Prostate gland (tissue), 2 donors: ENCODE data around the gene CCDC157. TPM values are rescaled to one million over a fixed set of nuclear protein-coding genes. Genes with fewer than 3 reads are reported as not detected.

ENCODE experiments used
- DNase-seq: peaks from one replicate; pipeline ENCODE4 v3.0.0-alpha.2; 2019; ENCODE audit warnings: low spot score
- H3K27ac ChIP-seq, 2 donors: fragments of 200-600 bp; sonication (generic); 2 replicates each; pipeline ENCODE4 v1.5.1; 2017 to 2019
- H3K27me3 ChIP-seq: fragments of 200-600 bp; sonication (generic); replicated peaks from 2 replicates; pipeline ENCODE4 v1.5.1; 2019; ENCODE audit not compliant: insufficient read depth
- H3K36me3 ChIP-seq, 2 donors: fragments of 200-600 bp; sonication (generic); 1 replicate in 1 of 2; 2 replicates in 1 of 2; pipeline versions ENCODE4 v1.5.1 to v1.8.1; 2017 to 2019
- H3K4me1 ChIP-seq: fragments of 200-600 bp; sonication (generic); replicated peaks from 2 replicates; pipeline ENCODE4 v1.5.1; 2019
- H3K4me3 ChIP-seq, 2 donors: fragments of 200-600 bp; sonication (generic); 2 replicates each; pipeline ENCODE4 v1.5.1; 2017 to 2019
- H3K9me3 ChIP-seq: fragments of 200-600 bp; sonication (generic); 2 replicates; pipeline ENCODE4 v1.5.1; 2017
- POLR2A ChIP-seq: fragments of 450-650 bp; IDR thresholded peaks from one replicate; pipeline ENCODE4 v1.6.1; 2016; ENCODE audit warnings: antibody characterized with exemption, mild to moderate bottlenecking
- POLR2AphosphoS5 ChIP-seq: sonication (generic); formaldehyde crosslinking; IDR thresholded peaks from one replicate; pipeline ENCODE4 v1.6.1; 2017; ENCODE audit warnings: antibody characterized with exemption
- WGBS: methylation state at CpG from one replicate; pipeline ENCODE4 v1.1.5; 2018; 5-methylcytosine and 5-hydroxymethylcytosine counted together
- intact Hi-C: fragments of 100-400 bp; cut with DNase I; formaldehyde crosslinking; loops from one replicate; pipeline ENCODE4 v1.14.2; 2022
- total RNA-seq, 2 donors: library from RNA; depleted of rRNA; stranded (reverse); fragments of >200 nt; gene quantifications; one replicate each; pipeline ENCODE4 v1.1.0, GENCODE V29; 2016
- TF ChIP-seq, protein P1 (sequence below), 4 experiments: fragments of 200-600 bp in 2 of 4; fragments of 450-650 bp in 2 of 4; sonication (generic) in 2 of 4; IDR thresholded peaks; 1 replicate in 3 of 4; 2 replicates in 1 of 4; pipeline ENCODE4 v1.5.1; 2016 to 2019; ENCODE audit warnings: antibody characterized with exemption in 4 of 4, mild to moderate bottlenecking in 2 of 4, moderate library complexity in 2 of 4

Gene CCDC157
- total RNA-seq, 2 donors from 2014 or later: 3.5 to 28.6 TPM

- 84% methylated on average over 5 of the region's 5 CpGs for WGBS
- no peak for DNase-seq
- Histone ChIP-seq H3K9me3 (no peaks in the 10 kb centered on the region), H3K4me3 (no peak overlapping the region), H3K27ac (no peak overlapping the region), H3K4me1 (no peaks in the 10 kb centered on the region), H3K27me3 (no peaks in the 10 kb centered on the region), H3K36me3 (peaks cover 21 to 39% of the 10 kb centered on the region in 2 donors)
- intact Hi-C loops: no loop called here
- TF ChIP-seq POLR2AphosphoS5: no peak
- TF ChIP-seq, protein P1, sequence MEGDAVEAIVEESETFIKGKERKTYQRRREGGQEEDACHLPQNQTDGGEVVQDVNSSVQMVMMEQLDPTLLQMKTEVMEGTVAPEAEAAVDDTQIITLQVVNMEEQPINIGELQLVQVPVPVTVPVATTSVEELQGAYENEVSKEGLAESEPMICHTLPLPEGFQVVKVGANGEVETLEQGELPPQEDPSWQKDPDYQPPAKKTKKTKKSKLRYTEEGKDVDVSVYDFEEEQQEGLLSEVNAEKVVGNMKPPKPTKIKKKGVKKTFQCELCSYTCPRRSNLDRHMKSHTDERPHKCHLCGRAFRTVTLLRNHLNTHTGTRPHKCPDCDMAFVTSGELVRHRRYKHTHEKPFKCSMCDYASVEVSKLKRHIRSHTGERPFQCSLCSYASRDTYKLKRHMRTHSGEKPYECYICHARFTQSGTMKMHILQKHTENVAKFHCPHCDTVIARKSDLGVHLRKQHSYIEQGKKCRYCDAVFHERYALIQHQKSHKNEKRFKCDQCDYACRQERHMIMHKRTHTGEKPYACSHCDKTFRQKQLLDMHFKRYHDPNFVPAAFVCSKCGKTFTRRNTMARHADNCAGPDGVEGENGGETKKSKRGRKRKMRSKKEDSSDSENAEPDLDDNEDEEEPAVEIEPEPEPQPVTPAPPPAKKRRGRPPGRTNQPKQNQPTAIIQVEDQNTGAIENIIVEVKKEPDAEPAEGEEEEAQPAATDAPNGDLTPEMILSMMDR (IDR thresholded peaks at IDR 0.05): no peak
- no peak for TF ChIP-seq POLR2A
Measured at GRCh38 chr22:30332551-30332950, 24.3 kb upstream of the CCDC157 start.

DNA sequence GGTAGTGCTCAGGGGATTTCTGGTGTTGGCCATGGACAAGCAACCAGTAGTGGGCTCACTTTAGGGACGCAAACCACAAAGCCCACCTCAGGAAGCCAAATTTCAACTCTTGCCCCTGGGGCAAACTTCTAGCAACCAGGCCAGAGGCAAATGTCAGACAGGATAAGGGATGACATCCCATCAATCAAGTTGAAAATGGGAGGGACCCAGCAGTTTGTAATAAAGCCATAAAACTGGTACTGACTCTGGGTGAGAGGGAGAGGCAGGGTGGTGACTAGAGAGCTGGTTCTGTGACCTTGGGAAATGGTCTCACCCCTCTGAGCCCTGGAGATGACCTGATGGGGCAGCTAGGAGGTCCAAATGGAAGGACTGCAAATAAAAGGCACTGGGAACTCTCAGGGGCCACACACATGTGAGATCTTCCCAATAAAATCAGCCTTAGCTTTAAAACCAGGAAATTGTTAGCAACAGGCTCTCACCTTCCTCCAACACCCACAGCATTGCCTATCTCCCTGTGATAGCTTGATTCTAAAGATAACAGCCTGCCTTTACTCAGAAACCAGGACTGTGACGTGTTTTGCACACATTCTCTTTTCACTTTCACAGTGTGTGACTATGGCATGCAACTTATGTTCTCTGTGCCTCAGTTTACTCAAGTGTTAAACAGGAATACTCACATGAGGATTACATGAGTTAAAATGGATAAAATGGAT is 23.7 kb upstream of the CCDC157 start:
- no peaks in the 10 kb centered on the region for H3K4me1 ChIP-seq
- no peaks in the 10 kb centered on the region for H3K27me3 ChIP-seq
- no peak overlapping the region for H3K4me3 ChIP-seq
- H3K9me3 ChIP-seq: no peaks in the 10 kb centered on the region
- WGBS: 77% methylated on average over 2 of the region's 2 CpGs
- peaks cover 21 to 44% of the 10 kb centered on the region in 2 donors for H3K36me3 ChIP-seq
- TF ChIP-seq POLR2A (no peak), POLR2AphosphoS5 (no peak)
- TF ChIP-seq, protein P1 (IDR thresholded peaks at IDR 0.05): no peak
- DNase-seq: no peak
- H3K27ac ChIP-seq: no peak overlapping the region
- intact Hi-C loops: no loop called here

GRCh38 chr22:30333707-30334087 is 23.1 kb upstream of the CCDC157 start:
- TF ChIP-seq POLR2AphosphoS5: no peak
- no peak for TF ChIP-seq POLR2A
- TF ChIP-seq, protein P1 (IDR thresholded peaks at IDR 0.05): no peak
- Histone ChIP-seq H3K27me3 (no peaks in the 10 kb centered on the region), H3K4me1 (no peaks in the 10 kb centered on the region), H3K4me3 (no peak overlapping the region), H3K27ac (no peak overlapping the region), H3K9me3 (no peaks in the 10 kb centered on the region), H3K36me3 (peaks cover 24 to 50% of the 10 kb centered on the region in 2 donors)
- intact Hi-C loops: no loop called here
- WGBS: 87% methylated on average over 3 of the region's 3 CpGs
- DNase-seq: no peak

DNA sequence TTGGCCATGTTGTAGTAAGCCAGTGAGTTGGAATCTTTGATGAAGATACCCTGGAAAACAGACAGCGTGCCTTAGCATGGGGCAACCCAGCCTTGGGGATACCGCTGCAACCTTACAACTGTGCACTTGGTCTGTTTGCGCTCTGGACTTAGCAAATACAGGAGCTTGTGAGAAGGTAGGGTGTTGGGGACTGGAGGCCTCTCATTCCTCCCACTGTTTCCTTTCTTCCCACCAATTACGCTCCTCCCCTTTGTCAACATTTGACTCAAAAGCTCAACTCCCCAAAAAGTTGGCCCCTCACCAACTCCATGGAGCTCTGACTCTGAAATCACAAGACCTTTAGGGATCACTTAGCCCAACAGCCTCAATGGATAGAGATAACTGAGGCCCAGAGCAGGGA is 22.2 kb upstream of the CCDC157 start:
- H3K4me3 ChIP-seq: no peak overlapping the region
- intact Hi-C loops: no loop called here
- TF ChIP-seq POLR2A (no peak), POLR2AphosphoS5 (no peak)
- TF ChIP-seq, protein P1 (IDR thresholded peaks at IDR 0.05): no peak
- H3K9me3 ChIP-seq: no peaks in the 10 kb centered on the region
- WGBS: 88% methylated on average over 4 of the region's 4 CpGs
- H3K27ac ChIP-seq: no peak overlapping the region
- no peaks in the 10 kb centered on the region for H3K4me1 ChIP-seq
- no peaks in the 10 kb centered on the region for H3K27me3 ChIP-seq
- no peak for DNase-seq
- H3K36me3 ChIP-seq: peaks cover 34 to 59% of the 10 kb centered on the region in 2 donors

DNA sequence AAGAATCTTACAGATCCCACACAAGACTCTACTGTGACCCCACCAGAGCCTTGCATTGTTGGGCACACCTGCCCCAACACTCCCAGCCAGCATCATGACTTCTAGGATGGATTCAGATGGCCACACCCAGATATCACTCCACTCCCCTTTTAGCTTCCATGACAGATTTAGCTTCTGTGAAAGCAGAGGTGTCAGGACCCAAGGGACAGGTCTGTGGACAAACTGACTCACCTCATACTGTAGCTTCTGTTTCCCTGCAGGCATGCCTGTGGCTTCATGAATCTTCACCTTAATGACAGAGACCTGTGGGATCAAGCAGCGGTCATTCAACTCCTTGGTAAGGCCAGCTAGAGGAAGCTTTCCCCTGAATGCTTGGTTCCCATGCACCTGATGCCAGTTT is 21.6 kb upstream of the CCDC157 start:
- H3K4me1 ChIP-seq: no peaks in the 10 kb centered on the region
- WGBS: 100% methylated on average over 1 of the region's 1 CpG
- no peaks in the 10 kb centered on the region for H3K27me3 ChIP-seq
- no peaks in the 10 kb centered on the region for H3K9me3 ChIP-seq
- H3K4me3 ChIP-seq: no peak overlapping the region
- DNase-seq: no peak
- H3K36me3 ChIP-seq: peaks cover 36 to 65% of the 10 kb centered on the region in 2 donors
- intact Hi-C loops: no loop called here
- H3K27ac ChIP-seq: no peak overlapping the region
- TF ChIP-seq POLR2AphosphoS5 (no peak), POLR2A (no peak)
- TF ChIP-seq, protein P1 (IDR thresholded peaks at IDR 0.05): no peak
